ENCODE measurements around the gene HLF. TPM values are rescaled to one million over a fixed set of nuclear protein-coding genes. Genes with fewer than 3 reads are reported as not detected.

HLF gene
- total and polyA plus RNA-seq, 2 donors, result 0.57 to 1.8 TPM

- H3K27me3 ChIP-seq (ENCODE audit: control insufficient read depth in 2 of 2, insufficient read depth in 1 of 2, low read length in 1 of 2), result peaks cover 34 to 38% of the 10 kb centered on the region in 2 donors
- DNase-seq (ENCODE audit: low read depth in 6 of 9, low spot score in 9 of 9), result no peak
- H3K4me1 ChIP-seq (ENCODE audit: control insufficient read depth in 2 of 2, insufficient read depth in 2 of 2, low read length in 2 of 2), result peaks cover 3 to 13% of the 10 kb centered on the region in 2 donors
- no peak overlapping the region for H3K27ac ChIP-seq (ENCODE audit: low read depth in 1 of 2, low read length in 1 of 2)
- no peak overlapping the region for H3K4me3 ChIP-seq (ENCODE audit: low read length in 2 of 2)
- peaks cover 0 to 2% of the 10 kb centered on the region in 2 donors for H3K9me3 ChIP-seq (ENCODE audit: control insufficient read depth in 2 of 2, insufficient read depth in 1 of 2, low read length in 1 of 2)
- H3K36me3 ChIP-seq (ENCODE audit: control insufficient read depth in 2 of 2, insufficient read depth in 2 of 2, low read length in 1 of 2), result no peaks in the 10 kb centered on the region
These were observed 5.1 kb downstream of the HLF start for GRCh38 chr17:55269894-55270293.

GRCh38 chr17:55271223-55271571 is 6.4 kb downstream of the HLF start:
- H3K36me3 ChIP-seq (ENCODE audit: control insufficient read depth in 2 of 2, insufficient read depth in 2 of 2, low read length in 1 of 2), result no peaks in the 10 kb centered on the region
- peaks cover 21 to 25% of the 10 kb centered on the region in 2 donors for H3K27me3 ChIP-seq (ENCODE audit: control insufficient read depth in 2 of 2, insufficient read depth in 1 of 2, low read length in 1 of 2)
- no peaks in the 10 kb centered on the region for H3K9me3 ChIP-seq (ENCODE audit: control insufficient read depth in 2 of 2, insufficient read depth in 1 of 2, low read length in 1 of 2)
- no peak overlapping the region for H3K27ac ChIP-seq (ENCODE audit: low read depth in 1 of 2, low read length in 1 of 2)
- peaks cover 0 to under 1% of the 10 kb centered on the region in 2 donors for H3K4me1 ChIP-seq (ENCODE audit: control insufficient read depth in 2 of 2, insufficient read depth in 2 of 2, low read length in 2 of 2)
- no peak for DNase-seq (ENCODE audit: low read depth in 6 of 9, low spot score in 9 of 9)
- no peak overlapping the region for H3K4me3 ChIP-seq (ENCODE audit: low read length in 2 of 2)
- WGBS, result 43% methylated on average over 1 of the region's 1 CpG

- no peaks in the 10 kb centered on the region for H3K9me3 ChIP-seq (ENCODE audit: control insufficient read depth in 2 of 2, insufficient read depth in 1 of 2, low read length in 1 of 2)
- no peak overlapping the region for H3K4me3 ChIP-seq (ENCODE audit: low read length in 2 of 2)
- DNase-seq (ENCODE audit: low read depth in 6 of 9, low spot score in 9 of 9), result no peak
- H3K4me1 ChIP-seq (ENCODE audit: control insufficient read depth in 2 of 2, insufficient read depth in 2 of 2, low read length in 2 of 2), result no peaks in the 10 kb centered on the region
- H3K27me3 ChIP-seq (ENCODE audit: control insufficient read depth in 2 of 2, insufficient read depth in 1 of 2, low read length in 1 of 2), result peaks cover 11 to 15% of the 10 kb centered on the region in 2 donors
- H3K27ac ChIP-seq (ENCODE audit: low read depth in 1 of 2, low read length in 1 of 2), result no peak overlapping the region
- WGBS, result 37% methylated on average over 8 of the region's 8 CpGs
- H3K36me3 ChIP-seq (ENCODE audit: control insufficient read depth in 2 of 2, insufficient read depth in 2 of 2, low read length in 1 of 2), result no peaks in the 10 kb centered on the region
These were observed 7.4 kb downstream of the HLF start for GRCh38 chr17:55271958-55272710.

GRCh38 chr17:55272711-55273578 is 8.2 kb downstream of the HLF start:
- no peaks in the 10 kb centered on the region for H3K36me3 ChIP-seq (ENCODE audit: control insufficient read depth in 2 of 2, insufficient read depth in 2 of 2, low read length in 1 of 2)
- DNase-seq (ENCODE audit: low read depth in 6 of 9, low spot score in 9 of 9), result no peak
- H3K4me1 ChIP-seq (ENCODE audit: control insufficient read depth in 2 of 2, insufficient read depth in 2 of 2, low read length in 2 of 2), result no peaks in the 10 kb centered on the region
- H3K27me3 ChIP-seq (ENCODE audit: control insufficient read depth in 2 of 2, insufficient read depth in 1 of 2, low read length in 1 of 2), result peaks cover 3 to 7% of the 10 kb centered on the region in 2 donors
- no peak overlapping the region for H3K4me3 ChIP-seq (ENCODE audit: low read length in 2 of 2)
- WGBS, result 80% methylated on average over 13 of the region's 13 CpGs
- no peak overlapping the region for H3K27ac ChIP-seq (ENCODE audit: low read depth in 1 of 2, low read length in 1 of 2)
- no peaks in the 10 kb centered on the region for H3K9me3 ChIP-seq (ENCODE audit: control insufficient read depth in 2 of 2, insufficient read depth in 1 of 2, low read length in 1 of 2)

- WGBS, result 64% methylated on average over 7 of the region's 7 CpGs
- Histone ChIP-seq H3K9me3 (ENCODE audit: control insufficient read depth in 2 of 2, insufficient read depth in 1 of 2, low read length in 1 of 2) (no peaks in the 10 kb centered on the region), H3K36me3 (ENCODE audit: control insufficient read depth in 2 of 2, insufficient read depth in 2 of 2, low read length in 1 of 2) (no peaks in the 10 kb centered on the region), H3K27ac (ENCODE audit: low read depth in 1 of 2, low read length in 1 of 2) (no peak overlapping the region), H3K27me3 (ENCODE audit: control insufficient read depth in 2 of 2, insufficient read depth in 1 of 2, low read length in 1 of 2) (peaks cover 0 to 2% of the 10 kb centered on the region in 2 donors), H3K4me3 (ENCODE audit: low read length in 2 of 2) (no peak overlapping the region), H3K4me1 (ENCODE audit: control insufficient read depth in 2 of 2, insufficient read depth in 2 of 2, low read length in 2 of 2) (no peaks in the 10 kb centered on the region)
- no peak for DNase-seq (ENCODE audit: low read depth in 6 of 9, low spot score in 9 of 9)
These were observed 9.0 kb downstream of the HLF start for GRCh38 chr17:55273579-55274354.

GRCh38 chr17:55274355-55275255 is 9.8 kb downstream of the HLF start:
- H3K27ac ChIP-seq (ENCODE audit: low read depth in 1 of 2, low read length in 1 of 2), result no peak overlapping the region
- peaks cover 0 to 2% of the 10 kb centered on the region in 2 donors for H3K27me3 ChIP-seq (ENCODE audit: control insufficient read depth in 2 of 2, insufficient read depth in 1 of 2, low read length in 1 of 2)
- 92% methylated on average over 7 of the region's 7 CpGs for WGBS
- H3K4me3 ChIP-seq (ENCODE audit: low read length in 2 of 2), result no peak overlapping the region
- H3K36me3 ChIP-seq (ENCODE audit: control insufficient read depth in 2 of 2, insufficient read depth in 2 of 2, low read length in 1 of 2), result no peaks in the 10 kb centered on the region
- no peak for DNase-seq (ENCODE audit: low read depth in 6 of 9, low spot score in 9 of 9)
- no peaks in the 10 kb centered on the region for H3K4me1 ChIP-seq (ENCODE audit: control insufficient read depth in 2 of 2, insufficient read depth in 2 of 2, low read length in 2 of 2)
- H3K9me3 ChIP-seq (ENCODE audit: control insufficient read depth in 2 of 2, insufficient read depth in 1 of 2, low read length in 1 of 2), result no peaks in the 10 kb centered on the region

- WGBS, result 85% methylated on average over 7 of the region's 7 CpGs
- H3K9me3 ChIP-seq (ENCODE audit: control insufficient read depth in 2 of 2, insufficient read depth in 1 of 2, low read length in 1 of 2), result no peaks in the 10 kb centered on the region
- H3K27me3 ChIP-seq (ENCODE audit: control insufficient read depth in 2 of 2, insufficient read depth in 1 of 2, low read length in 1 of 2), result no peaks in the 10 kb centered on the region
- DNase-seq (ENCODE audit: low read depth in 6 of 9, low spot score in 9 of 9), result no peak
- H3K4me1 ChIP-seq (ENCODE audit: control insufficient read depth in 2 of 2, insufficient read depth in 2 of 2, low read length in 2 of 2), result no peaks in the 10 kb centered on the region
- H3K36me3 ChIP-seq (ENCODE audit: control insufficient read depth in 2 of 2, insufficient read depth in 2 of 2, low read length in 1 of 2), result no peaks in the 10 kb centered on the region
- H3K4me3 ChIP-seq (ENCODE audit: low read length in 2 of 2), result no peak overlapping the region
- H3K27ac ChIP-seq (ENCODE audit: low read depth in 1 of 2, low read length in 1 of 2), result no peak overlapping the region
These were observed 11.4 kb downstream of the HLF start for GRCh38 chr17:55275894-55276804.

All from thymus (tissue), 11 donors.